Keratinocyte (primary cell): ENCODE measurements around the gene RUSC1.

Experiments used
- EZH2 ChIP-seq: IDR thresholded peaks from one replicate; pipeline ENCODE4 v1.6.1; 2012; ENCODE audit warnings: inconsistent platforms, mild to moderate bottlenecking, low read length, moderate library complexity
- TF ChIP-seq, protein P1 (sequence below), 3 experiments: IDR thresholded peaks in 1 of 3; conservative IDR thresholded peaks in 1 of 3; optimal IDR thresholded peaks in 1 of 3; 2 replicates in 2 of 3; 3 replicates in 1 of 3; pipeline versions ENCODE3 to v1.5.1; 2011; ENCODE audit warnings: low read length in 3 of 3, mild to moderate bottlenecking in 3 of 3, moderate library complexity in 2 of 3, control low read depth in 1 of 3, inconsistent platforms in 1 of 3; ENCODE audit not compliant: insufficient read depth in 2 of 3; ENCODE audit errors: extremely low read depth in 1 of 3

DNA sequence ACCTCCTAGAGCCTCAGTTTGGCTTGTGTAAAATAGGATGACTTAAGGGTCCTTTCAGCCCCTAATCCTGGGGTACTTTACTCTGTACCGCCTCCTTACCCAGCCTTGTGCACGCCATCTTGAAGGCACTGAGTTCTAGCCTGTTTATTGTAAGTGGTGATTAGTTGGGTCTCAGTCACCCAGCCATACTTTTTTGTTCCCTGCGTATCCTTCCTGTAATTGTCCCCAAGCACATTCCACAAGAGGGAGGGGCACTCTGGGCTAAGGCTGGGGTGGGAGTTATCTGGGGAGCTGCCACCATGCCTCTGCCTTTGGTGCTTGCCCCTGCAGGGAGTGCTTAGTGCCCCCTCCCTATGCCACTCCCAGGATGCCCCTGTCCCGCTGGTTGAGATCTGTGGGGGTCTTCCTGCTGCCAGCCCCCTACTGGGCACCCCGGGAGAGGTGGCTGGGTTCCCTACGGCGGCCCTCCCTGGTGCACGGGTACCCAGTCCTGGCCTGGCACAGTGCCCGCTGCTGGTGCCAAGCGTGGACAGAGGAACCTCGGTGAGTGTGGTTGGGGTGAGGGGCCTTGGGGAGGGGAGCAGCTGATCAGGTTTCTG lies 11.2 kb upstream of the RUSC1 start:
- TF ChIP-seq, protein P1, sequence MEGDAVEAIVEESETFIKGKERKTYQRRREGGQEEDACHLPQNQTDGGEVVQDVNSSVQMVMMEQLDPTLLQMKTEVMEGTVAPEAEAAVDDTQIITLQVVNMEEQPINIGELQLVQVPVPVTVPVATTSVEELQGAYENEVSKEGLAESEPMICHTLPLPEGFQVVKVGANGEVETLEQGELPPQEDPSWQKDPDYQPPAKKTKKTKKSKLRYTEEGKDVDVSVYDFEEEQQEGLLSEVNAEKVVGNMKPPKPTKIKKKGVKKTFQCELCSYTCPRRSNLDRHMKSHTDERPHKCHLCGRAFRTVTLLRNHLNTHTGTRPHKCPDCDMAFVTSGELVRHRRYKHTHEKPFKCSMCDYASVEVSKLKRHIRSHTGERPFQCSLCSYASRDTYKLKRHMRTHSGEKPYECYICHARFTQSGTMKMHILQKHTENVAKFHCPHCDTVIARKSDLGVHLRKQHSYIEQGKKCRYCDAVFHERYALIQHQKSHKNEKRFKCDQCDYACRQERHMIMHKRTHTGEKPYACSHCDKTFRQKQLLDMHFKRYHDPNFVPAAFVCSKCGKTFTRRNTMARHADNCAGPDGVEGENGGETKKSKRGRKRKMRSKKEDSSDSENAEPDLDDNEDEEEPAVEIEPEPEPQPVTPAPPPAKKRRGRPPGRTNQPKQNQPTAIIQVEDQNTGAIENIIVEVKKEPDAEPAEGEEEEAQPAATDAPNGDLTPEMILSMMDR (optimal IDR thresholded peaks at IDR 0.05 in 1 of 3, IDR thresholded peaks at IDR 0.05 in 1 of 3, conservative IDR thresholded peaks at IDR 0.05 in 1 of 3; ENCODE audit: extremely low read depth in 1 of 3, insufficient read depth in 2 of 3, low read length in 3 of 3) = no peak
- TF ChIP-seq EZH2 = no peak
